ENCODE data around the gene HUNK.
"Not testable (repeated sequence)": the region's sequence is repeated elsewhere in the genome, so short reads cannot be mapped to it uniquely, and the experiment has no call there.

Gene HUNK

DNA sequence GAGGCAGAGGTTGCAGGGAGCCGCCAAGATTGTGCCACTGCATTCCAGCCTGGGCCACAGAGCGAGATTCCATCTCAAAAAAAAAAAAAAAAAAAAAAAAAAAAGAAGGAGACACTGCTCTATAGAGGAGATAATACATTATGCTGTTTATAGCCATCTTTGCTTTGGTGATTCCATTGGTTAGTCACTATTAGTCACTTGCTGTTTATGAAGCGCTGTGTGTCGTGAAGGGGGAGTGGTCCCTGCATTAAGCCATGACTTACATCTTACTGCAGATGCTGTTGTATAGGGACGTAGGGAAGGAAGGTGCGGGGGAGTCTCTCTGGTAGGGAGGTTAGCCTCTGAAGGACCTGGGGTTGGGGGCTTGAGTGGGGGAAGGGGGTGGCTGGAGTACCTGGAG lies 48.3 kb downstream of the HUNK start:
- DNase-seq (ENCODE audit: low read depth): no peak

DNA sequence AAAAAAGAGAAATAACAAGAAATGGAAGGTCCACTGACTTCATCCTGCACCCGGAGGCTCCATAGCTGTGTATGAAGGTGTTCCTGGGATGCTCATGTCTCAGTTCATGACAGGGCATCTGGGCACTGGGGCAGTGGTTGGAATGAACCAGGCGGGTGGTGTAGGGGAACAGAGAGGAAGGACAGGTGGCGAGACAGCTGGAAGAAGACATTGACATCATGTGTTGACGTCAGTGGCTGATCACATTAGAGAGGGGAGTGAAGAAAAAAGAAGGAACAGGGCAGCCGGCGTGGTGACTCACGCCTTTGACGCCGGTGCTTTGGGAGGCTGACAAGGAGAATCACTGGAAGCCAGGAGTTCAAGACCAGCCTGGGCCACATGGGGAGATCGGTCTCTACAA lies 50.1 kb downstream of the HUNK start:
- no peak for DNase-seq (ENCODE audit: low read depth)

DNA sequence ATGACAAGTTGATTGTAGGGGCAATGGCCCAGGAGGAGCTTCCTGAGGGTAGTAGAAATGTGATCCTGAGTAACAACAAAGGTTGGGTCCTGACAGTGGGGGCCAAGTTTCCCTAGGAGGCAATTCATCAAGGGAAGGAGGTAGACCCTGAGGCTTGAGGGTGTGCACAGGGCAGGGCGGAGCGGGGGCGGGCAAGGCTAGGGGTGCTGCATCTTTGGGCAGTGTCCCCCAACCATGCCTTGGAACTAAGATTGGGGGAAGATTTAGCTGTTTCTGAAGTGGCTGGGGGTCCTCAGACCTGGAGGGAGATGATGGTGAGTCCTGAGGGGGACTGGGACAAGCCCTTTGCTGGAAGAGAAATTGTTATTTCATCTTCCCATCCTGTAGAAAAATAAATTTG lies 50.9 kb downstream of the HUNK start:
- DNase-seq (ENCODE audit: low read depth): no peak

DNA sequence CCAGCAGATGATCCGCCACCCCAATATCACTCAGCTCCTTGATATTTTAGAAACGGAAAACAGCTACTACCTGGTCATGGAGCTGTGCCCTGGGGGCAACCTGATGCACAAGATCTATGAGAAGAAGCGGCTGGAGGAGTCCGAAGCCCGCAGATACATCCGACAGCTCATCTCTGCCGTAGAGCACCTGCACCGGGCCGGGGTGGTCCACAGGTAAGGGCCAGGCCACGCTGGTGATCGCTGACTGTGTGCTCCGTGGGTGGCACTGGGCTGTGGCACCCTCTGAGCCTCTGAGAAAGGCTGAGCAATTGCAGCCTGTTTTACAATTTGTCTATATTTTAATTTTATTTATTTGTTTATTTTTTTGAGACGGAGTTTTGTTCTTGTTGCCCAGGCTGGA lies 51.7 kb downstream of the HUNK start:
- DNase-seq (ENCODE audit: low read depth): no peak

- DNase-seq (ENCODE audit: low read depth): no peak
Measured at GRCh38 chr21:31926498-31926897, 53.7 kb downstream of the HUNK start.

- DNase-seq (ENCODE audit: low read depth): no peak
Measured at GRCh38 chr21:31927689-31928353, 55.0 kb downstream of the HUNK start.

DNA sequence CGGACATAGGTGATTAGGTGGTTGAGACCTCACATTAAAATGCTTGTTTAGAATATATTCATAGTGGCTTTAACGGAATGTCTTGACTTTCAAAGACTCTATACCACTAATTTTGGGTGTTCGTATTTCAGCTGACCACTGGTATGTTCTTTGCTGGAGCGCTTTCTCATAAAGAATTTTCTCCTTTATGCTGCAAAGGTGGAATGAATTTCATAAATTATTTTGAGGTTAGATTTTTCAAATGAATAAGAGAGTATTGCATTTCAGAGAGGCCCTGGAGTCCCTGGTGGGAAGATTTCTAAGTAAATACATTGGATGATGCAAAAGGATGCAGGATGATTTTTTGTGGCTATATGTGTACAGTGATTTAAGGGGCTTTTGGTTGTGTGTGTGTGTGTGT lies 55.8 kb downstream of the HUNK start:
- no peak for DNase-seq (ENCODE audit: low read depth)

DNA sequence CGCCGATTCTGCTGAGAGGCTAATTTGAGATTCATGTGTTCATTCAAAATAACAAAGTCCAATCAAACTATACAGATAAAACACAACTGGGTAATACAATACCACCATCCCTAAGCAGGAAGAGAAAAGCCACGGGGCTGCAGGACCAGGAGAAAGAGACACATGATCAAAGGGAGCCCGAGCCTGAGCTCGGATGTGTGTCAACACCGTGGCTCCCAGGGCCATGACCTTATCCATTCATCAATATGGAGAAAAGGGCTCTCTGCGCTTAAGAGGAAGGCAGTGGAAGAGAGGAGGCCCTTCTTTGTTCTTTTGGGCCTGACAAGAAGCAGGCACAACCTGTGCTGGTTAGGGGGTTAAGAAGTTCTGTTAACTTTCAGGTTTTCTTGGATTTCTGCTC lies 56.7 kb downstream of the HUNK start:
- no peak for DNase-seq (ENCODE audit: low read depth)

DNA sequence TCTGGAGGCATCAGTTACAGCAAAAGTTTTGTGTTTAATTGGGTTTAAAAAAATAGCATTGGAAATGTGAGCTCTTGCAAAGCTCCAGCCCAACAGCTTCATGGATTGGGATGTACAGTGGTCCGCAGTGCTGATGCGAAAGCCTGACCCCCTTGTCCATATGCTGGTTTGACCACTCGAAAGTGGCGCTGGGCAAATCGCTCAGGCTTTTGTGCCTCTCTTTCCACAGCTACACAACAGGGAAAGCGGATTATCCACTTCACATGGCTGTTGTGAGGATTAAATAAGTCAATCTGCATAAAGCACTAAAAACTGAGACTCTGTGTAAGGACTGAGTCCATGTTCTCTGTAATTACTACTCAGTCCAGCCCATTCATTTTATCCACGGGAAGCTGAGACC lies 57.2 kb downstream of the HUNK start:
- no peak for DNase-seq (ENCODE audit: low read depth)

- no peak for DNase-seq (ENCODE audit: low read depth)
Measured at GRCh38 chr21:31931644-31932469, 59.0 kb downstream of the HUNK start.

DNA sequence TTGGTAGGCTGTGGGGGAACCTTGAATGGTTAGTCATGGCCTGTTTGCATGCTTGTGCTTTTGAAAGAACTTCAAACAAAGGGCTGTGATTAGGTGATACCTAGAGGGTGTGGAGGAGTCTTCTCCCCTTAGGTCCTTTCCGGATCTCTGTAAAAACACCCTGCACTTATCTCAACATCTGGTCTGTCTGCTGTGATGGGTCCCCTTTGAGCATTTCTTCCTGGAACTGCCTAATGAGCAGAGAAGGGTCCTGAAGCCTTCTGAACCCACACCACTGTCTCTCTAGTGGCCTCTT lies 59.6 kb downstream of the HUNK start:
- DNase-seq (ENCODE audit: low read depth): no peak

GRCh38 chr21:31937303-31937702 lies 64.5 kb downstream of the HUNK start:
- DNase-seq (ENCODE audit: low read depth): no peak

DNA sequence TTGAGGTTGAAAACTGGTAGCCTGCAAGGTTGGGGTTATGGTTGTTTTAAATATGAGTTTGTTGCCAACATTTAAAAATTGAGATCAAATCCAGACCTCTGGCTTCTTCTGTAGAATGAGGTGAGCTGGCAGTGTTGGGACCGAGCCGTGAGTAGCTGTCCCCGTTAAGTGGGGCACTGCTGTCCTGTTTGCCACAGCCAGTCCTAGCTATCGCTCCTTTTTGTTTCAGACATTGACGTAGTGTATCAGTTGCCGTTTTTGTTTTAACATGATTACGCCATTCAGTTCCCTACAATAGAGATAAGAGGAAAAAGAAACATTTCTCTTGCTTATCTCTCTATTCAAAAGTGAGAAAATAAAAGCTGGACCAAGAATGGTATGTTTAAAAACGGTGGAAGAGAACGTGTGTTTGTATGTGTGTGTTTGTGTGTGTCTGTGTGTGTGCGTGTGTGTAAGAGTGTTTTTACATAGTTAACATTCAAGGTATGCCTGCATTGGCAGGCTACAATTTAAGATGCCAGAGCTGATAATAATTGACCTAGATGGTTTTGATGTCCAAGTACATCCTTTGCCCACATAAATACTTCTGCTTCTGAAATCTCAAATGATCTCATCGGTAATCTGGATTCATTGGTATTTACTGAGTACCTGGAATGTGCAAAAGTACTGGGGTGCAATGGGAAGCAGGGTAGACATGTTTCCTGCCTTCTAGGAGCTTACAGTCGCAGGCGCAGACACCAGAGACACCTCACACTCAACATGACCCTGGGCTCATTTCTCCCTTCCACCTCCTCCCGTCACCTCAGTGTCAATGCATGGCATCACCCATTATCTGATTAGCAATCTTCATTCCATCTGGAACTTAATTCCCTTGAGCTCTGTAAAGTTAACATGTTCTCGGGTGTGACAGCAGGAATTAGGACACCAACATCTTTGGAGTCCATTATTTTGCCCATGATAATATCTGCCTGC lies 65.8 kb downstream of the HUNK start:
- no peak for DNase-seq (ENCODE audit: low read depth)

- no peak for DNase-seq (ENCODE audit: low read depth)
Measured at GRCh38 chr21:31941694-31942093, 68.9 kb downstream of the HUNK start.

- no peak for DNase-seq (ENCODE audit: low read depth)
Measured at GRCh38 chr21:31943561-31943960, 70.7 kb downstream of the HUNK start.

GRCh38 chr21:31945141-31945540 lies 72.3 kb downstream of the HUNK start:
- DNase-seq (ENCODE audit: low read depth): no peak

GRCh38 chr21:31945546-31945945 lies 72.7 kb downstream of the HUNK start:
- DNase-seq (ENCODE audit: low read depth): no peak

GRCh38 chr21:31946231-31946630 lies 73.4 kb downstream of the HUNK start:
- DNase-seq (ENCODE audit: low read depth): no peak

- DNase-seq (ENCODE audit: low read depth): not testable (repeated sequence)
Measured at GRCh38 chr21:31946876-31947550, 74.2 kb downstream of the HUNK start.

- DNase-seq (ENCODE audit: low read depth): no peak
Measured at GRCh38 chr21:31948676-31949075, 75.9 kb downstream of the HUNK start.

- no peak for DNase-seq (ENCODE audit: low read depth)
Measured at GRCh38 chr21:31952828-31953227, 80.0 kb downstream of the HUNK start.

- no peak for DNase-seq (ENCODE audit: low read depth)
Measured at GRCh38 chr21:31957631-31958030, 84.8 kb downstream of the HUNK start.
